ENCODE data around the gene STX5. TPM values are rescaled to one million over a fixed set of nuclear protein-coding genes. Genes with fewer than 3 reads are reported as not detected.
"Not testable (repeated sequence)": the region's sequence is repeated elsewhere in the genome, so short reads cannot be mapped to it uniquely, and the experiment has no call there.

The STX5 gene
- total RNA-seq, 1 experiment from 2014 or later: 34.0 TPM

- DNase-seq (ENCODE audit: low read depth): no peak
Observed at GRCh38 chr11:62854825-62855570, 23.1 kb upstream of the STX5 start.

GRCh38 chr11:62854013-62854824 is 22.4 kb upstream of the STX5 start:
- DNase-seq (ENCODE audit: low read depth): no peak

- DNase-seq (ENCODE audit: low read depth): no peak
Observed at GRCh38 chr11:62853279-62853965, 21.6 kb upstream of the STX5 start.

GRCh38 chr11:62852523-62853188 is 20.8 kb upstream of the STX5 start:
- no peak for DNase-seq (ENCODE audit: low read depth)

- DNase-seq (ENCODE audit: low read depth): no peak
Observed at GRCh38 chr11:62851807-62852522, 20.1 kb upstream of the STX5 start.

- peak; percentile 84 for DNase-seq (ENCODE audit: low read depth)
Observed at GRCh38 chr11:62850911-62851806, 19.3 kb upstream of the STX5 start.

GRCh38 chr11:62847767-62848314 is 16.0 kb upstream of the STX5 start:
- DNase-seq (ENCODE audit: low read depth): no peak

GRCh38 chr11:62846177-62846576 is 14.3 kb upstream of the STX5 start:
- no peak for DNase-seq (ENCODE audit: low read depth)

- no peak for DNase-seq (ENCODE audit: low read depth)
Observed at GRCh38 chr11:62844154-62844553, 12.3 kb upstream of the STX5 start.

GRCh38 chr11:62843466-62843865 is 11.6 kb upstream of the STX5 start:
- DNase-seq (ENCODE audit: low read depth): no peak

- not testable (repeated sequence) for DNase-seq (ENCODE audit: low read depth)
Observed at GRCh38 chr11:62842891-62843290, 11.0 kb upstream of the STX5 start.

GRCh38 chr11:62842171-62842741 is 10.4 kb upstream of the STX5 start:
- no peak for DNase-seq (ENCODE audit: low read depth)

GRCh38 chr11:62841361-62842170 is 9.7 kb upstream of the STX5 start:
- DNase-seq (ENCODE audit: low read depth): peak; percentile 100

- not testable (repeated sequence) for DNase-seq (ENCODE audit: low read depth)
Observed at GRCh38 chr11:62840721-62841360, 9.0 kb upstream of the STX5 start.

GRCh38 chr11:62839050-62839945 is 7.4 kb upstream of the STX5 start, which contains the start of gene WDR74:
Gene WDR74 (minus strand): TSS chr11:62839590. CDS start chr11:62839570, 20 bp downstream.
- DNase-seq (ENCODE audit: low read depth): peak; percentile 89

GRCh38 chr11:62835336-62835735 is 3.5 kb upstream of the STX5 start:
- no peak for DNase-seq (ENCODE audit: low read depth)

All from HT1080 (cell line).